Right kidney (tissue), 1 donor: ENCODE results near the gene NF1.
"Not testable (repeated sequence)": the region's sequence is repeated elsewhere in the genome, so short reads cannot be mapped to it uniquely, and the experiment has no call there.

Source experiments
- DNase-seq: peaks from one replicate; pipeline ENCODE4 v3.0.0-alpha.2; 2016

The NF1 gene

GRCh38 chr17:31130286-31131224 is 35.8 kb downstream of the NF1 start:
- no peak for DNase-seq

- no peak for DNase-seq
These were observed 36.5 kb downstream of the NF1 start for GRCh38 chr17:31131299-31131698.

GRCh38 chr17:31132977-31133376 is 38.2 kb downstream of the NF1 start:
- no peak for DNase-seq

- no peak for DNase-seq
These were observed 39.8 kb downstream of the NF1 start for GRCh38 chr17:31134576-31134975.

GRCh38 chr17:31136319-31136718 is 41.5 kb downstream of the NF1 start:
- no peak for DNase-seq

GRCh38 chr17:31140111-31140510 is 45.3 kb downstream of the NF1 start:
- DNase-seq: no peak

- DNase-seq: no peak
These were observed 49.7 kb downstream of the NF1 start for GRCh38 chr17:31144428-31144827.

GRCh38 chr17:31144836-31145235 is 50.1 kb downstream of the NF1 start:
- DNase-seq: no peak

- no peak for DNase-seq
These were observed 52.9 kb downstream of the NF1 start for GRCh38 chr17:31147507-31148202.

- no peak for DNase-seq
These were observed 53.4 kb downstream of the NF1 start for GRCh38 chr17:31148205-31148604.

GRCh38 chr17:31152271-31152670 is 57.5 kb downstream of the NF1 start:
- DNase-seq: no peak

GRCh38 chr17:31155208-31155810 is 60.5 kb downstream of the NF1 start:
- no peak for DNase-seq

- no peak for DNase-seq
These were observed 61.5 kb downstream of the NF1 start for GRCh38 chr17:31156326-31156725.

GRCh38 chr17:31156864-31157263 is 62.1 kb downstream of the NF1 start:
- not testable (repeated sequence) for DNase-seq

GRCh38 chr17:31158746-31159377 is 64.1 kb downstream of the NF1 start:
- DNase-seq: no peak

- no peak for DNase-seq
These were observed 68.5 kb downstream of the NF1 start for GRCh38 chr17:31163091-31163781.

GRCh38 chr17:31167111-31167510 is 72.3 kb downstream of the NF1 start:
- no peak for DNase-seq

- DNase-seq: no peak
These were observed 76.9 kb downstream of the NF1 start for GRCh38 chr17:31171701-31172100.

GRCh38 chr17:31172388-31172787 is 77.6 kb downstream of the NF1 start:
- DNase-seq: no peak

GRCh38 chr17:31174215-31174614 is 79.4 kb downstream of the NF1 start:
- no peak for DNase-seq

- no peak for DNase-seq
These were observed 80.5 kb downstream of the NF1 start for GRCh38 chr17:31175237-31175636.

- DNase-seq: not testable (repeated sequence)
These were observed 81.4 kb downstream of the NF1 start for GRCh38 chr17:31176143-31176542.
